Keratinocyte (primary cell): Measurements from ENCODE around the gene PDK2.

ENCODE experiments used
- EZH2 ChIP-seq: IDR thresholded peaks from one replicate; pipeline ENCODE4 v1.6.1; 2012; ENCODE audit warnings: inconsistent platforms, mild to moderate bottlenecking, low read length, moderate library complexity
- TF ChIP-seq, protein P1 (sequence below), 3 experiments: IDR thresholded peaks in 1 of 3; conservative IDR thresholded peaks in 1 of 3; optimal IDR thresholded peaks in 1 of 3; 2 replicates in 2 of 3; 3 replicates in 1 of 3; pipeline versions ENCODE3 to v1.5.1; 2011; ENCODE audit warnings: low read length in 3 of 3, mild to moderate bottlenecking in 3 of 3, moderate library complexity in 2 of 3, control low read depth in 1 of 3, inconsistent platforms in 1 of 3; ENCODE audit not compliant: insufficient read depth in 2 of 3; ENCODE audit errors: extremely low read depth in 1 of 3

DNA sequence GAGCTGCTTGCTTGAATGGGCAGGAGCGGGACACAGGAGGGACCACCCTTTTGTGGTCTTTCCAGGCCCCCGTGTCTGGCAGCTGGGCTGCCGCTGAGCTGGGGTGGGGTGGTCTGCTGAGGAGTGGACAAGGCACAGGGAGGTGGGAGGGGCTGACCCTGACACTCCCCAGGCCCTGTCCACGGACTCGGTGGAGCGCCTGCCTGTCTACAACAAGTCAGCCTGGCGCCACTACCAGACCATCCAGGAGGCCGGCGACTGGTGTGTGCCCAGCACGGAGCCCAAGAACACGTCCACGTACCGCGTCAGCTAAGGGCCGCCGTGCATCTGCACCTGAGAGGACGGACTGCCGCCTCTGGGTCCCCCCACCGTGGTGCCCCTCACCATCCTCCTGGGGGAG lies 14.6 kb downstream of the PDK2 start:
- TF ChIP-seq, protein P1, sequence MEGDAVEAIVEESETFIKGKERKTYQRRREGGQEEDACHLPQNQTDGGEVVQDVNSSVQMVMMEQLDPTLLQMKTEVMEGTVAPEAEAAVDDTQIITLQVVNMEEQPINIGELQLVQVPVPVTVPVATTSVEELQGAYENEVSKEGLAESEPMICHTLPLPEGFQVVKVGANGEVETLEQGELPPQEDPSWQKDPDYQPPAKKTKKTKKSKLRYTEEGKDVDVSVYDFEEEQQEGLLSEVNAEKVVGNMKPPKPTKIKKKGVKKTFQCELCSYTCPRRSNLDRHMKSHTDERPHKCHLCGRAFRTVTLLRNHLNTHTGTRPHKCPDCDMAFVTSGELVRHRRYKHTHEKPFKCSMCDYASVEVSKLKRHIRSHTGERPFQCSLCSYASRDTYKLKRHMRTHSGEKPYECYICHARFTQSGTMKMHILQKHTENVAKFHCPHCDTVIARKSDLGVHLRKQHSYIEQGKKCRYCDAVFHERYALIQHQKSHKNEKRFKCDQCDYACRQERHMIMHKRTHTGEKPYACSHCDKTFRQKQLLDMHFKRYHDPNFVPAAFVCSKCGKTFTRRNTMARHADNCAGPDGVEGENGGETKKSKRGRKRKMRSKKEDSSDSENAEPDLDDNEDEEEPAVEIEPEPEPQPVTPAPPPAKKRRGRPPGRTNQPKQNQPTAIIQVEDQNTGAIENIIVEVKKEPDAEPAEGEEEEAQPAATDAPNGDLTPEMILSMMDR (optimal IDR thresholded peaks at IDR 0.05 in 1 of 3, IDR thresholded peaks at IDR 0.05 in 1 of 3, conservative IDR thresholded peaks at IDR 0.05 in 1 of 3; ENCODE audit: extremely low read depth in 1 of 3, insufficient read depth in 2 of 3, low read length in 3 of 3): no peak
- TF ChIP-seq EZH2: no peak
